ENCODE measurements around the gene BMP6. TPM values are rescaled to one million over a fixed set of nuclear protein-coding genes. Genes with fewer than 3 reads are reported as not detected.
"Not testable (repeated sequence)": the region's sequence is repeated elsewhere in the genome, so short reads cannot be mapped to it uniquely, and the experiment has no call there.

Gene BMP6
- total RNA-seq, 2 donors from 2014 or later: 1.0 to 2.1 TPM

GRCh38 chr6:7815716-7816115 is 89.8 kb downstream of the BMP6 start:
- DNase-seq (no peak), ATAC-seq (no peak)
- intact Hi-C loops (cut with DNase I, micrococcal nuclease): no loop called here

DNA sequence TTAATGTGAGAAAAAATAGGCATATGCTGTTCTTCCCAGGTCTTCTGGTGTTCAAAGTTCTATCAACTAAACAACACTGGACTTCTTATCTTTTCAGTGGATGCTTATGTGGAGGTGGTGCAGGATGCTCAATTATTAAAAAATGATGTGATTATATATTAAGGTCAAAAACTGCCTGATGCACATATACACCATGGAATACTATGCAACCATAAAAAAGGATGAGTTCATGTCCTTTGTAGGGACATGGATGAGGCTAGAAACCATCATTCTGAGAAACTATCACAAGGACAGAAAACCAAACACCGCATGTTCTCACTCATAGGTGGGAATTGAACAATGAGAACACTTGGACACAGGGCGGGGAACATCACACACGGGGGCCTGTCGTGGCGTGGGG is 91.3 kb downstream of the BMP6 start:
- not testable (repeated sequence) for DNase-seq, ATAC-seq

DNA sequence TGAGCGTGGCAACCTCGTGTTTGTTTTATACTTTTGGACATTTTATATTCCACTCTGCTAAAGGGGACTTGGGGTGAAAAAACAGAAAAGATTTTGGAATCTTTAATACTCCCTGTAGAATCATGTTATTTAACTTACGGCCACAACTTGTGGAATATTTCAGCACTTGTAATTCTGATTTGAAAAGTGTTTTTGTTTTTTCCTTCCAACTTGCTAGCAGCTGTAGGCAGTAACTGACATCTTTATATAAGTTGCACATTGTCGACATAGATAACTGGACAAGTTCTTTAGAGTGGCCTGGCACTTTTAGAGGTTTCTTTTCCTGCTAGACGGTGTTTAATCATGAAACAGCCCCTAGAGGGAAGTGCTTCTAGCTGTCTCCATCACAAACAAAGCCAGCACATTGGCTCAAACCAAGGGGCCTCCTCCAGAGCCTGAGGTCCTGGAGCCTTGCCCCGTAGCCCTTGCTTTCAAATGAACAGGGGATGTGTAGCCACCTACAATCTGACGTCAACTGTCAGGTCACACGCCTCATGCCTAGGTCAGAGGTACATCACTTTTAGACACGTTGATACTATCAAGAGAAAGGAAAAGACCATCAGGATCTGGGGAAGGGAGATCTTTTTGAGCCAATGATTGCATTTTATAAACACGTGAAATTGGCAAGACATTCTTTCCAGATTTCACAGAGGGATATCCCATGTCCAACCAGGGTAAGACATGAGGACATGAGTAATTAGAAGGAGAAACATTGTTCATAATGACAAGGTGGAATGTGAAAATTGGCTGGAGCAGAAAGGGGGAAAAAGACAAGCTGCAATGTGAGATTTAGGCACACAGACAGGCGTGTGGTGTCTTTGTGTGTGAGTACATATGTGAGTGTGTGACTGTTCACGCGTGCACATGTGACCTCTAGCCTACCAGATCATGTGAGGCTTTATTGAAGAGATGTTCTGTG is 92.6 kb downstream of the BMP6 start:
- intact Hi-C loops (cut with DNase I, micrococcal nuclease): no loop called here
- DNase-seq (no peak), ATAC-seq (no peak)

More for the DNA sequence above, 91.3 kb downstream of the BMP6 start:
- intact Hi-C loops (cut with DNase I, micrococcal nuclease): not testable (repeated sequence)

DNA sequence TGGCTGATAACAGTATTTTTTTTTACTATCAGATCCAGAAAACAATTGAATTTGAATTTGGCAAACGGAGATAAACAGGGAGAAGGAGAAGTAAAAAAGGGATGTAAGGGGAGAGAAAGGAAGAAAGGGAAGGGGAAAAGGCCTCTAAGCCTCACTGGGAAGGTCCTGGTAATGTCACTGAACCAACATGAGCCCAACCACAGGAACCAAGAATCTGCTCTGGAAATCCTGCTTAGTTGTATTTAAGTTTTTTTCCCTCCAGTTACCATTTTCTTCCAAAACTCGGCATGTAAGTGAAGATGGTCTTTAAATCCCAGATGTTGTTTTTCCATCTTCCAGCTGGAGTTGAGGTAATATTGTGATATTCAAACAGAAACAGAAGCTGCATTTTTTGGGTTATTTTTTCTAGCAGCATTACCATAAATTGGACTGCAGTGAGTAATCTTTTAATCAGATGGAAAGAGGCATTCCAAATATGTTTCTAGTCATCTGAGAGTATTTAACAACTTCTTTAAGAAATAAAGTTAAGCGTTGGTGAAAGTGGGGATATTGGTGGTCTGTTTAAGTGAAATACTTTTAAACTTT is 93.6 kb downstream of the BMP6 start:
- intact Hi-C loops (cut with DNase I, micrococcal nuclease): no loop called here
- DNase-seq (no peak), ATAC-seq (no peak)

- DNase-seq: no peak
- intact Hi-C loops (cut with DNase I, micrococcal nuclease): no loop called here
- no peak for ATAC-seq
Observed at GRCh38 chr6:7820288-7820835, 94.5 kb downstream of the BMP6 start.

DNA sequence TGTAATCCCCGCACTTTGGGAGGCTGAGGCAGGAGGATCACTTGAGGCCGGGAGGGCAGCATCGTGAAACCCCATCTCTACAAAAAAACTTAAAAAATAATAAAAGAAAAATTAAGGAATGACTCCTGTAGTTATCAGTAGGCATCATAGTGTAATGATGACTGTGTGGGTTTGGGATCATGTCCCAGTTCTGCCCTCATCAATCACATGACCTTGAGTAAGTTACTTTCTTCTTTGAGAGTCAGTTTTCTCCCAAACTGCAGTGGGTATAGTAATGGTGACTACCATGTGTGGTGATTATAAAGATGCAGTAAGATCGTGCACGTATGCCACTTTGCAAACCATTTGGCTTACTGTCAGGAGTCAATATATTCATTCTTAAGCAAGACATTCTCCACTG is 95.5 kb downstream of the BMP6 start:
- DNase-seq: no peak
- intact Hi-C loops (cut with DNase I, micrococcal nuclease): no loop called here
- ATAC-seq: no peak

GRCh38 chr6:7823552-7823951 is 97.7 kb downstream of the BMP6 start:
- ATAC-seq (no peak), DNase-seq (no peak)
- intact Hi-C loops (cut with DNase I, micrococcal nuclease): no loop called here

GRCh38 chr6:7825986-7826385 is 100.1 kb downstream of the BMP6 start:
- DNase-seq: no peak
- ATAC-seq: no peak
- intact Hi-C loops (cut with DNase I, micrococcal nuclease): no loop called here

DNA sequence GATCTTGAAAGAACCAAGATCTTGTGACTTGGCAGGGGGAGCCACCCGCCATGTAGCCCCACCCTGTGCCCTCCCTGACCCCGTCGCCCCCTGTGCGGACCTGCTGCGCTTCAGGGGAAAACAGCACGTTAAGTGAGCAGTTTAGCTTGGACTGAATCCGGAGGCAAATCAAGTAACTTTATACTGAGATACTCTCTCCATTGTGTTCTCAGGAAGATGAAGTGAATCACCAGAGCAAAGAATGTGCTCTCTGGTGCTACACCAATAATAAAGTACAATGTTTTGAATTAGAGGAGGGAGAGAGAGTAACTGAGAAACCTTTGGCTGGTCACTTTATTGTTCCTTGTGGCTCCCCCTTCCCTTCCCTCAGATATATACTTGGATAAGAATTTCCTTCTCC is 101.2 kb downstream of the BMP6 start:
- DNase-seq (no peak), ATAC-seq (no peak)
- intact Hi-C loops (cut with DNase I, micrococcal nuclease): no loop called here

- no peak for ATAC-seq
- intact Hi-C loops (cut with DNase I, micrococcal nuclease): no loop called here
- no peak for DNase-seq
Observed at GRCh38 chr6:7828124-7828523, 102.2 kb downstream of the BMP6 start.

- no peak for DNase-seq
- ATAC-seq: no peak
- intact Hi-C loops (cut with DNase I, micrococcal nuclease): no loop called here
Observed at GRCh38 chr6:7832904-7833750, 107.2 kb downstream of the BMP6 start.

- intact Hi-C loops (cut with DNase I, micrococcal nuclease): no loop called here
- DNase-seq (no peak), ATAC-seq (no peak)
Observed at GRCh38 chr6:7833751-7834070, 107.8 kb downstream of the BMP6 start.

DNA sequence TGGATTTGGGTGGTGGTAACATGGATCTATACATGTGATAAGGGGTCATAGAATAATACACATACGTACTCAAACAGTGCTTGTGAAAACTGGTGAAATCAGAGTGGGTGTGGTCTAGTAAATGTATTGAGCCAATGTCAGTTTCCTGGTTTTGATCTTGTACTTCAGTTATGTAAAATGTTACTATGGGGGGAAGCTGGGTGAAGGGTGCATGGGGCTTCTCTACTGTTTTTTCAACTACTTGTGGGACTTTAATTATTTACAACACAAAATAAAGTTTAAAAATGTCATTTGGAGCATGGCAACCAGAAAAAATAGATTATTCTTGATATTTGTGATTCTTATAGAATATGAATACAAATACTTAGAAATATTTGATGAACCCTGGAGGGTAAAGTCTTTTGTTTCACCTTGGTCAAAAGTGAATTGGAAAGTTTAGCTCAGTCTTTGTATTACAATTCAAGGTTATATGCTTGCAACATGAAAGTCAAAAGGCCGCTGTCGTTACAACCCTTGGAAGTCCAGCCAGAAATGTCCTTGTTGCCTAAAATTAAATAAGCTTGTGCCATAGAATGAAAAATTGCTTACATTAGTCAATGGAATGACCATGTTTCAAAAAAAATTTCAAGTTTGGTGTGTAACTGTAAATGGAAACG is 110.6 kb downstream of the BMP6 start:
- DNase-seq (no peak), ATAC-seq (no peak)
- intact Hi-C loops (cut with DNase I, micrococcal nuclease): no loop called here

DNA sequence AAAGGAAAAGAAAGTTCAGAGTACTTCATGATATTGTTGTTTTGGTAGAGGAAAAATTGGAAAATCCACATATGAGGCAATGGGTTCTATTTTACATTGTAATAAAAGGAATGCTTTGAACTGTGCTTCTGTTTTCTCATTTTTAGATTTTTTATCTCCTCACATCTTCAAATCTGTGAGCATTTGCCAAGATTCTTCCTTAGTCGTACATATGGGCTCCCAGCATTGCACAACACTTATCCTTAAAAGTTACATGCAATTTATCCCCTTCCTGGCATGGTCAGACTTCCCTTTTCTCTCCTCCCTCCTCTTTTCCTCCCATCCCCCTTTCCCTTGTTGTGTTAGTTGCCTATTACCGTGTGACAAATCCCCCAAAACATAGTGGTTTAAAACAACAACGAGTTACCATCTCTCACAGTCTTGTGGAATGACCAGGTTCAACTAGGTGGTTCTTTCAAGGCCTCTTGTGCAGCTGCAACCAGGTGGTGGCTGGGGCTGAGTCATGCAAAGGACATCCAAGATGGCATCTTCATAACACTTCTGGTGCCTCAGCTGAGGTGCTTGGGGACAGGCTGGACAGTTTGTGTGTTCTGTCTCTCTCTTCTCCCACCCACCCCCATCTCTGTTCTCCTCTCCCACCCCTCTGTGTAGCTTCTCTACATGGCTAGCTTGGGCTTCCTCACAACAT is 116.0 kb downstream of the BMP6 start:
- DNase-seq (no peak), ATAC-seq (no peak)
- intact Hi-C loops (cut with DNase I, micrococcal nuclease): no loop called here

- ATAC-seq (no peak), DNase-seq (no peak)
- intact Hi-C loops (cut with DNase I, micrococcal nuclease): no loop called here
Observed at GRCh38 chr6:7846966-7847818, 121.3 kb downstream of the BMP6 start.

DNA sequence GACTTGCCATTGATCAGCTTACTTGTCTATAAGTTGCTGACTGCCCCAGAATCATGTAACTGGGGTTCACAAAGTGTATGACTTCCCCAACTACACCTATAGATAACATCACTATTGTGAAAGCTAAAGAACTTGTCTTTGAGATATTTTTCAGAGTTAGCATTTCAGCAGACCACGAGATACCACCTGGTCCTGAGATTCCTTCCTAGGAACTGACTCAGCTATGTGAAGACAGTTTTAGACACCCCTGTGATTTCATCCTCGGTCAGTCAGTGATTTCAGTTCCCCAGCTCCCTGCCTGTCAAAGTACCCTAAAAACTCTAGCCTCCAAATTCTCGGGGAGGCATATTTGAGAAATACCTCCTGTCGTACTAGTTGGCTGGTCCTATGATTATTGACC is 122.3 kb downstream of the BMP6 start:
- intact Hi-C loops (cut with DNase I, micrococcal nuclease): no loop called here
- ATAC-seq (no peak), DNase-seq (no peak)

DNA sequence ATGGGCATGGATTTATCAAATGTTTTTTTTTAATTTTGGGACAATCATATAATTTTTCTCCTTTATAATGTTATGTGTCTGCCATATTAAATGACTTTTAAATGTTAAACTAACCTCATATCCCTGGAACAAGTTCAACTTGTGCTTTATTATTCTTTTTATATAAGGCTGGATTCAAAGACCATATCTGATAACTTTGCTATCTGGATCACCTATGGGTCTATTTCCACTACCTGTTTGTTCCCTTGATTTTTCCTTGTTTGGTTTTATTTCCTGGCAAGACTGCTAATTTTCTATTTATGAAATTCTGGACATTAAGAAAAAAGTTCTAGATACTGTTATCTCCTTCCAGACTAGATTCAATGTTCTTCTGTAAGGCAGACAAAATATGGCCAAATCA is 125.9 kb downstream of the BMP6 start:
- DNase-seq (no peak), ATAC-seq (no peak)
- intact Hi-C loops (cut with DNase I, micrococcal nuclease): no loop called here

GRCh38 chr6:7859591-7859990 is 133.7 kb downstream of the BMP6 start:
- no peak for ATAC-seq
- DNase-seq: no peak
- intact Hi-C loops (cut with DNase I, micrococcal nuclease): no loop called here
